ENCODE results near the gene GLCCI1.

DNA sequence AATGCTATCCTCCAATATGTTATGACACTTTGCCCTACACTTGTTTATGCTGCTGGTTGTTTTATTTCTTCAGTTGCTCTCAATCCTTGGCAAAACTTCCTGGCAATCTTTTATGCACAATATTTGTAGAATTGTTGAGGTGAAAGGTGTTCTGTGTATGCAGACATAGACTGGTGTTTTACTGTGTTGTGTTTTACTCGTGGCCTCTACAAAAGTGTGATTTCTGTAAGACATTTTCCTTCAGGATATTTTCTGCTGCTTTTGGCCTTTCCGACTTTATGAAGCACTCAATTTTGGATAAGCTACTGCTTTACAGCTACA, 21.8 kb downstream of the GLCCI1 start:
- TF ChIP-seq, protein P1, sequence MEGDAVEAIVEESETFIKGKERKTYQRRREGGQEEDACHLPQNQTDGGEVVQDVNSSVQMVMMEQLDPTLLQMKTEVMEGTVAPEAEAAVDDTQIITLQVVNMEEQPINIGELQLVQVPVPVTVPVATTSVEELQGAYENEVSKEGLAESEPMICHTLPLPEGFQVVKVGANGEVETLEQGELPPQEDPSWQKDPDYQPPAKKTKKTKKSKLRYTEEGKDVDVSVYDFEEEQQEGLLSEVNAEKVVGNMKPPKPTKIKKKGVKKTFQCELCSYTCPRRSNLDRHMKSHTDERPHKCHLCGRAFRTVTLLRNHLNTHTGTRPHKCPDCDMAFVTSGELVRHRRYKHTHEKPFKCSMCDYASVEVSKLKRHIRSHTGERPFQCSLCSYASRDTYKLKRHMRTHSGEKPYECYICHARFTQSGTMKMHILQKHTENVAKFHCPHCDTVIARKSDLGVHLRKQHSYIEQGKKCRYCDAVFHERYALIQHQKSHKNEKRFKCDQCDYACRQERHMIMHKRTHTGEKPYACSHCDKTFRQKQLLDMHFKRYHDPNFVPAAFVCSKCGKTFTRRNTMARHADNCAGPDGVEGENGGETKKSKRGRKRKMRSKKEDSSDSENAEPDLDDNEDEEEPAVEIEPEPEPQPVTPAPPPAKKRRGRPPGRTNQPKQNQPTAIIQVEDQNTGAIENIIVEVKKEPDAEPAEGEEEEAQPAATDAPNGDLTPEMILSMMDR (IDR thresholded peaks at IDR 0.05; ENCODE audit: low read length), result no peak
- no peak for TF ChIP-seq EZH2 (IDR thresholded peaks at IDR 0.05; ENCODE audit: borderline replicate concordance, low read length)

All from OCI-LY1 (cell line).